GM12873 (cell line): ENCODE measurements around the gene PTPN4.

ENCODE experiments used
- CTCF ChIP-seq: IDR thresholded peaks from 2 replicates; pipeline ENCODE4 v1.5.1; 2012; ENCODE audit warnings: low read depth, mild to moderate bottlenecking, moderate library complexity, low read length, control low read depth; ENCODE audit not compliant: insufficient read depth; ENCODE audit errors: missing control alignments

PTPN4 gene

GRCh38 chr2:120012771-120013596 is 253.3 kb downstream of the PTPN4 start, which contains the start of gene EPB41L5:
Gene EPB41L5 (plus strand): TSS chr2:120013077. CDS start chr2:120019085, 6,008 bp downstream.
- TF ChIP-seq CTCF: no peak

GRCh38 chr2:120013597-120014223 is 254.0 kb downstream of the PTPN4 start:
- no peak for TF ChIP-seq CTCF

DNA sequence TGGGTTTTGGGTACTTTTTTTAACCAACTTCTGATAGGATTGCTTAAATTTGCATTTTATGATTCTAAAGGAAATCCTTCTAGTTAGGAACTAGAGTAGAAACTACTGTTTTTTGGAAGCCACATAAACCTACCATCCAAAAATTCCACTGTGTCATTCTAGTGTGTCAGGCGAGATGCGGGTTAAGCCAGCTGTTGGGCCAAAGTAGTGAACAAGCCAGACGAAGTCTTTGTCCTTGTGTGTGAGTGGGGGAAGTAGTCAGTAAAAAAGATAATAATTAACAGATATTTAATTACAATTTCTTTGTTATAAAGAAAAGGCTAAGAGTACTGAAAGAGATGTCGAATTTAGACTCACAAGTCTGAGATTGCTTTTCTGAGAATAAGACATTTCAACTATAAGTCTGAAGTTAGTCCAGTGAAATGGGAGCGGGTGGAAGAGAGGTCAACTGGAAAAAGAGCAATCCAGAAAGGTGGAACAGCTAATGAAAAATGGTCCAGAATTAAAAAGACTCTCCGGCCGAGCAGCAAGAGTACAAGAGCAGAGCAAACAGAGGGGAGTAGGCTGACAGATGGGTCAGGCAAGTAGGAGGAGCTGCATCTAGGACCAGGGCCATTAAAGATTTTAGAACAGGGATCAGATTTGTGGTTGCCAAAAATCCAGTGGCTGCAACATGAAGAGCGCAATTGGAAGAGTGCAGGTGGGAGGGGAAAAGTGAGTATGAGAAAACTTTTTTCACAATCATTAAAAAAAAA is 254.7 kb downstream of the PTPN4 start:
- no peak for TF ChIP-seq CTCF

GRCh38 chr2:120016800-120017199 is 257.1 kb downstream of the PTPN4 start:
- TF ChIP-seq CTCF: no peak

- TF ChIP-seq CTCF: no peak
These were observed 257.5 kb downstream of the PTPN4 start for GRCh38 chr2:120017201-120017600.

DNA sequence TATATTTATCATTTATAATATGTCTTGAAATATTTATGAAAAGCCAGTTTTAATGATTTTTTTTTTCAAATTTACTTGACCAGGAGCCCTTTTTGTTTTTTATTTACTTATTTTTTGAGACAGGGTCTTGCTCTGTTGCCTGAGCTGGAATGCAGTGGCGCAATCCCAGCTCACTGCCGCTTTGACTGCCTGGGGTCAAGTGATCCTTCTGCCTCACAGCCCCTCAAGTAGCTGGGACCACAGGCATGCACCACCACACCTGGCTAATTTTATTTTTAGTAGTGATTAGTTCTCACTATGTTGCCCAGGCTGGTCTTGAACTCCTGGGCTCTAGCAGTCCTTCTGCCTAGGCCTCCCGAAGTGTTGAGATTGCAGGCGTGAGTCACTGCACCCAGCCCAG is 258.8 kb downstream of the PTPN4 start:
- no peak for TF ChIP-seq CTCF

- TF ChIP-seq CTCF: no peak
These were observed 260.8 kb downstream of the PTPN4 start for GRCh38 chr2:120020554-120020953.
